Right lung (tissue), 5 donors: Measurements from ENCODE around the gene SORCS1. TPM values are rescaled to one million over a fixed set of nuclear protein-coding genes. Genes with fewer than 3 reads are reported as not detected.
A peak's percentile ranks its signal among the peaks of the same experiment; 100 is the strongest.

Experiments
- DNase-seq, 2 donors: peaks; one replicate each; pipeline ENCODE4 v3.0.0-alpha.2; 2013
- polyA plus RNA-seq, 5 donors: library from polyadenylated mRNA; unstranded; fragments of 120-200 nt; gene quantifications; one replicate each; pipeline versions ENCODE4 v1.2.1 to v1.2.3, GENCODE V29; 2013; ENCODE audit warnings: inconsistent platforms in 1 of 5, low replicate concordance in 1 of 5; ENCODE audit not compliant: insufficient read length in 5 of 5, insufficient read depth in 1 of 5

Gene SORCS1
- polyA plus RNA-seq, 5 donors = 0.18 to 0.33 (median 0.24) TPM

- DNase-seq = no peak
Measured at GRCh38 chr10:107104026-107104652, 60.4 kb downstream of the SORCS1 start.

GRCh38 chr10:107103174-107104025 lies 61.1 kb downstream of the SORCS1 start:
- no peak for DNase-seq

- no peak for DNase-seq
Measured at GRCh38 chr10:107098326-107098725, 66.2 kb downstream of the SORCS1 start.

GRCh38 chr10:107094824-107095522 lies 69.5 kb downstream of the SORCS1 start:
- no peak for DNase-seq

- DNase-seq = no peak
Measured at GRCh38 chr10:107092321-107092720, 72.2 kb downstream of the SORCS1 start.

- no peak for DNase-seq
Measured at GRCh38 chr10:107091126-107091525, 73.4 kb downstream of the SORCS1 start.

- DNase-seq = no peak
Measured at GRCh38 chr10:107085665-107086525, 78.6 kb downstream of the SORCS1 start.

GRCh38 chr10:107083388-107084009 lies 81.0 kb downstream of the SORCS1 start:
- DNase-seq = no peak

GRCh38 chr10:107081644-107082043 lies 82.9 kb downstream of the SORCS1 start:
- no peak for DNase-seq

GRCh38 chr10:107075117-107075516 lies 89.4 kb downstream of the SORCS1 start:
- no peak for DNase-seq

- no peak for DNase-seq
Measured at GRCh38 chr10:107072786-107073185, 91.7 kb downstream of the SORCS1 start.

- DNase-seq = no peak
Measured at GRCh38 chr10:107072028-107072427, 92.5 kb downstream of the SORCS1 start.

GRCh38 chr10:107071301-107071700 lies 93.2 kb downstream of the SORCS1 start:
- no peak for DNase-seq

- DNase-seq = no peak
Measured at GRCh38 chr10:107067843-107068242, 96.7 kb downstream of the SORCS1 start.

- DNase-seq = no peak
Measured at GRCh38 chr10:107064075-107064474, 100.4 kb downstream of the SORCS1 start.

GRCh38 chr10:107059872-107060271 lies 104.6 kb downstream of the SORCS1 start:
- no peak for DNase-seq

- DNase-seq = no peak
Measured at GRCh38 chr10:107059068-107059804, 105.3 kb downstream of the SORCS1 start.

- no peak for DNase-seq
Measured at GRCh38 chr10:107058331-107058730, 106.2 kb downstream of the SORCS1 start.

GRCh38 chr10:107056182-107056581 lies 108.3 kb downstream of the SORCS1 start:
- peak; percentile 45 to 48 for DNase-seq

- no peak for DNase-seq
Measured at GRCh38 chr10:107054469-107055156, 109.9 kb downstream of the SORCS1 start.
